Motor neuron (in vitro differentiated cells): ENCODE measurements around the gene RRP9. TPM values are rescaled to one million over a fixed set of nuclear protein-coding genes. Genes with fewer than 3 reads are reported as not detected.
"Not testable (repeated sequence)": the region's sequence is repeated elsewhere in the genome, so short reads cannot be mapped to it uniquely, and the experiment has no call there.

Experiments
- ATAC-seq, 8 experiments: fragments of 200-7000 bp; cut with Tn5 transposase; replicated peaks in 6 of 8; 2 replicates each; pipeline ENCODE4 v1.8.0; 2021; ENCODE audit warnings: mild to moderate bottlenecking in 8 of 8, moderate library complexity in 8 of 8
- H3K27ac ChIP-seq, 2 donors: fragments of 250-450 bp; sonication (Bioruptor Pico); 2 replicates each; pipeline ENCODE4 v1.9.0; 2021; ENCODE audit warnings: antibody characterized with exemption in 2 of 2, mild to moderate bottlenecking in 2 of 2, moderate library complexity in 1 of 2
- H3K4me1 ChIP-seq, 2 donors: fragments of 250-450 bp; sonication (Bioruptor Pico); replicated peaks in 1 of 2; 2 replicates each; pipeline ENCODE4 v1.6.1; 2021; ENCODE audit warnings: antibody characterized with exemption in 2 of 2, mild to moderate bottlenecking in 2 of 2, moderate library complexity in 1 of 2
- H3K4me3 ChIP-seq, 5 donors: fragments of 250-450 bp; sonication (Bioruptor Pico); 2 replicates each; pipeline ENCODE4 v1.9.0; 2021; ENCODE audit warnings: antibody characterized with exemption in 5 of 5, mild to moderate bottlenecking in 5 of 5, moderate library complexity in 4 of 5
- WGBS, 10 experiments: fragments of 450-650 bp; shearing (Covaris generic); methylation state at CpG; one replicate each; pipeline ENCODE4 v1.0.0; 2022; 5-methylcytosine and 5-hydroxymethylcytosine counted together
- in situ Hi-C, 9 experiments: fragments of 400-800 bp; cut with MboI; loops; one replicate each; pipeline ENCODE4 v1.15.0; 2021; ENCODE audit warnings: low sequenced_read_pairs in 9 of 9, low pct_unique_long_range_greater_than_20kb in 2 of 9; ENCODE audit not compliant: unreplicated experiment in 9 of 9
- total RNA-seq, 8 experiments: library from RNA; unstranded; fragments of 300-600 nt; gene quantifications; 2 replicates each; pipeline versions ENCODE4 v1.2.3 to v1.2.4, GENCODE V29; 2022

Gene RRP9
- total RNA-seq, 8 experiments from 2014 or later = 12.0 to 55.7 (median 21.9) TPM

DNA sequence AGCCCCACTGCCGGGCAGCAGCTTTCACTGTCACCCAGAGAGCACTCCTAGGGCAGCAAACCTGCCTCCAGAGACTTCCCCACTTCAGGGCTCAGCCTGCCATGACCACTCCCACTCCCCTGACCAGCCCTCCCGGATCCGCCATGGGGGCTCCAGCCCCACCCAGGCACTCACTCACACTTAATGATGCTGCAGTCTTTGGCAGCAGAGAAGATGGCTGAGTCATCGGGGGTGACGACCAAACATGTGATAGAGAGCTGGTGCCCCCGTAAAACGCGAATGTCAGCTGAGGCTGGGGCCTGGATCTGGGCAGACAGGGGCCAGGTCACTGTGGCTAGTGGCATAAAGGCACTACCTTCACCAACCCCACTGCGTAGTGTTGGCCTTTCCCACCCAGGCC lies 4.7 kb downstream of the RRP9 start:
- no peak overlapping the region for H3K4me3 ChIP-seq
- H3K27ac ChIP-seq = no peak overlapping the region
- 83 to 100% (median 97%) methylated on average over 1 to 6 of the region's 9 CpGs; no CpG with 5 or more reads in 7 of the 10 experiments for WGBS, 10 experiments
- no peak for ATAC-seq
- H3K4me1 ChIP-seq = peaks cover 7 to 8% of the 10 kb centered on the region in 2 donors
- in situ Hi-C loops = no loop called here

DNA sequence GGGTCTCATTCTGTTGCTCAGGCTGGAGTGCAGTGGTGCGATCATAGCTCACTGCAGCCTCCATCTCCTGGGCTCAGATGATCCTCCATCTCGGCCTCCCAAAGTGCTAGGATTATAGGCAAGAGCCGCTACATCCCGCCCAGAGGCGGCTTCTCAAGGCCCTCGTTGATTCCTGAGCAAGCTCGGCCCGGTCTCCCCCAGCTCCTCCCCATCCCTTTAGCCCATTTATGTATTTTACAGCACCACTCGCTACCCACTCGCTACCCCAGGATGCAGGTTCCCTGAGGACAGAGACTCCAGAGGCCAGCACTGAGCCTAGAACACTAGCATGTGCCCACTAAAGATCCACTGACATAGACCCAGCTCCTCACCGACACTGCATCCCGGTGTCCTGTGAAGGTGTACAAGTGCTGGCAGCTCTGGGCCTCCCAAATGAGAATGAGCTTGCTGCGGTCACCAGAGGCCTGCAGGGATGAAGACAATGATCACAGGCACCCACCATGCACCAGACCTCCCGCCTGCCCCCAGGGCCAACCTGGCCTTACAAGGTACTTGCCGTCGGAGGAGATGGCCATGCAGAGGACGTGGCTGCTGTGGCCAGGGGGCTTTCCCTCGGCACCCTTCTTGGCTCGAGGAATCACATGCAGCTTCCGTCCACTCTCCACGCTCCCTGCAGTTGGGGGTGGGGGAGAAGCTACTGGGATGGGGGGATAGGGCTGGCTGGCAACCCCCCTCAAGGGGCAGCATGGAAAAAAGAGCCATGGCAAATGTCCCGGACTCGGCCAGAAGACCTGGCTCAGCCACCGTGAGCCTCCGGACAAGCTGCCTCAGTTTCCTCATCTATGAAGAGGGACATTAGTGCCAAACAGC lies 5.6 kb downstream of the RRP9 start:
- Histone ChIP-seq H3K27ac (no peak overlapping the region), H3K4me1 (peaks cover 7 to 8% of the 10 kb centered on the region in 2 donors), H3K4me3 (no peak overlapping the region)
- in situ Hi-C loops = no loop called here
- WGBS, 10 experiments = 79 to 100% (median 95%) methylated on average over 1 to 16 of the region's 25 CpGs; no CpG with 5 or more reads in 2 of the 10 experiments
- ATAC-seq = no peak

DNA sequence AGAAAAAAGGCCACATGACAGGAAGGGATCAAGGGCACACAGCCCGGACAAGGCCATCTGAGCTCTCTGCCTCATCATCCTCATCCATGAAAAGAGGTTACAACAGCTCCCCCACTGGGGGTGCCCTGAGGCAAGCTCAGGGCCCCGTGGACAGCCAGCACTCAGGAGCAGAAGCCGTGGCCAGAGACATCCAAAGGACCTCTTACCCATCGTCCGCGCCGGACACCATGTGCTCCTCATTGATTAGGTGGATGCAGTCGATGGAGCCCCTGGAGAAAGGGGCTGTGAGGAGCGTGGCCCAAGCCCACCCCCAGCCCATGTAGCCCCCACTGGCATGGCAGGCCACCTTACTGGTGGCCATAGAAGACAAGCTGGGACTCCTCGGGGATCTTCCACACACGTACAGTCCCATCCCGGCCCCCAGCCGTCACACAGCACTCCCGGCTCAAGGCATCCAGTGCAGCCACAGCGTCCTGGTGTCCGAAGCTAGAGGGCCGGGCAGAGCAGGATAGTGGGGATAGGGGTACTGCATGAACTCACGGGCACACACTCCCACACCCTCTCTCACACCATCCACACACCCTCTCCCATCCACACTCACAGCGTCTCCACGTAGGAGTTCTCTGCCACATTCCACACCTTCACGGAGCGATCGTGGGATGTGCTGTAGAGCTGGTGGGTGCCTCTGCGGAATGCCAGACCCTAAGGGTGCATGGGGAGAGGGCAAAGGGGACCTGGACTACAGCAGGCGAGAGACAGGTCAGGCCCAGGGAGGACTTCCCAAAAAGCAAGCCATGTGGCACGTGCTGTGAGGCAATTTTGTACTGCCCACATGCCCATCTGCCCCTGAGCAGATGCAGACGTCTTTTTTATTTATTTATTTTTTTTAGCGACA lies 6.5 kb downstream of the RRP9 start:
- in situ Hi-C loops = no loop called here
- H3K27ac ChIP-seq = no peak overlapping the region
- peaks cover 0 to under 1% of the 10 kb centered on the region in 2 donors for H3K4me1 ChIP-seq
- WGBS, 10 experiments = 64 to 100% (median 98%) methylated on average over 2 to 5 of the region's 28 CpGs; no CpG with 5 or more reads in 6 of the 10 experiments
- ATAC-seq = peak in 2 of 8 experiments; percentile 7 to 22
- no peak overlapping the region for H3K4me3 ChIP-seq

DNA sequence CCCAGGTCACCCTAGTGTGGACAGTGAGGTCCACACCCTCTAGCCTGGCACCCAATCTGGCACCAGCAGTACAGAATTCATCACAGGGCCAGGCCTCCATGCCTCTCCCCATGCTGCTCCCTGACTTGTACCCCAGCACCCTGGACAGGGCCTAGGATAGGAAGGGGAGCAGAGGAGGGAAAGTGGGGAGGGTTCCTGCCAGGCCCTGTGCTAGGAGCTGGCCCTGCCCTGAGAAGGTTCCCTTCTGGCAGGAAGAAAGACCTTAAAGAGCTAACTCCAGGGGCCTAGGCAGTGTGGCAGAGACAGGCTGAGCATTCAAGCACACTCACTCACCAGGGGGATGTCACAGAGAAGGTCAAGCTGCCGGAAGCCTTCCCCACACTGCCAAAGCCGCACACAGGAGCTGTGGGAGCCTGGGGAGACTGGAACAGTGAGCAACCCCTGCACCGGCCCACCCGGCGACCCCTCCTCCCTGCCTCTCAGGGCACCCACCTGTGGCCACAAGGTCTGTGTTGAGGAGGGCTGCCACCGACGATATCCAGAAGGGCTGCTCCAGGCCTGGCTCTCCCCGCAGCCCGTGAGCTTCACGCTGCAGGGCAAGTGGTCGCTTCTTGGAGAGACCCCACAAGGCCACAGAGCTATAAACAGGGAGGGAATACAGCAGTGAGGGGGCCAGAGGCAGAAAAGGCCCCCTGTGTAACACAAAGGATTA lies 7.4 kb downstream of the RRP9 start:
- in situ Hi-C loops = no loop called here
- peak in 2 of 8 experiments; percentile 8 for ATAC-seq
- 90 to 100% (median 96%) methylated on average over 1 to 5 of the region's 11 CpGs; no CpG with 5 or more reads in 6 of the 10 experiments for WGBS, 10 experiments
- Histone ChIP-seq H3K27ac (no peak overlapping the region), H3K4me3 (no peak overlapping the region), H3K4me1 (no peaks in the 10 kb centered on the region)

DNA sequence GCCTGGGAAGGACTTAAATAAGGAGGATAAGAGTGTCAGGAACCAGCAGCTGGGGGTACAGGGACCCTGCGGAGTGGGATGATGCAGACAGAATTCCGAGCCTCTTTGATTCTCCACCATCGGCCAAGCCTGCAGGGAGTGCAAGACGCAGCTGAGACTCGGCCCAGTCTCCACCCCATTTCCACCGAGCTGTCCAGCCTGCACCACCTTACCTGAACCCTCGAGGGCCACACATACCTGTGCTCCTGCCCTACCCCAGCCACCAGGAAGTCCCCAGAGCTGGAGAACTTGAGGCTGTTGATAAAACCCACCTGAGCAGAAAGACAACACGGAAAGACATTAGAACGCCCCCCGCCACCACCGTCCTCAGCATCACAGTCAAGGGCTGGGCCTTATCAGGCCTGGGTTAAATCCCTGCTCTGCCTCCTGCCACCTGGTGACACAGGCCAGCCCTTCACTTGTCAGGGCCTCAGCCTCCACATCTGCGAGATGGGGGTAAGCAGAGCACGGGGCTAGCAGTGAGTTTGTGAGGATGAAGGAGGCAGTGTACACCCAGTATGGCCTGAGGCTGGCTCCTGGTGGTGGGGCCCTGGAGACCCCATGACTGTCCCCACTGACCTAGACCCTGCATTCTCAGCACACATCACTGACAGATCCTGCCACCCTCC lies 8.1 kb downstream of the RRP9 start:
- ATAC-seq = peak in 1 of 8 experiments; percentile 2
- in situ Hi-C loops = no loop called here
- H3K4me1 ChIP-seq = no peaks in the 10 kb centered on the region
- no peak overlapping the region for H3K4me3 ChIP-seq
- 100% methylated on average over 1 to 2 of the region's 13 CpGs; no CpG with 5 or more reads in 8 of the 10 experiments for WGBS, 10 experiments
- no peak overlapping the region for H3K27ac ChIP-seq

DNA sequence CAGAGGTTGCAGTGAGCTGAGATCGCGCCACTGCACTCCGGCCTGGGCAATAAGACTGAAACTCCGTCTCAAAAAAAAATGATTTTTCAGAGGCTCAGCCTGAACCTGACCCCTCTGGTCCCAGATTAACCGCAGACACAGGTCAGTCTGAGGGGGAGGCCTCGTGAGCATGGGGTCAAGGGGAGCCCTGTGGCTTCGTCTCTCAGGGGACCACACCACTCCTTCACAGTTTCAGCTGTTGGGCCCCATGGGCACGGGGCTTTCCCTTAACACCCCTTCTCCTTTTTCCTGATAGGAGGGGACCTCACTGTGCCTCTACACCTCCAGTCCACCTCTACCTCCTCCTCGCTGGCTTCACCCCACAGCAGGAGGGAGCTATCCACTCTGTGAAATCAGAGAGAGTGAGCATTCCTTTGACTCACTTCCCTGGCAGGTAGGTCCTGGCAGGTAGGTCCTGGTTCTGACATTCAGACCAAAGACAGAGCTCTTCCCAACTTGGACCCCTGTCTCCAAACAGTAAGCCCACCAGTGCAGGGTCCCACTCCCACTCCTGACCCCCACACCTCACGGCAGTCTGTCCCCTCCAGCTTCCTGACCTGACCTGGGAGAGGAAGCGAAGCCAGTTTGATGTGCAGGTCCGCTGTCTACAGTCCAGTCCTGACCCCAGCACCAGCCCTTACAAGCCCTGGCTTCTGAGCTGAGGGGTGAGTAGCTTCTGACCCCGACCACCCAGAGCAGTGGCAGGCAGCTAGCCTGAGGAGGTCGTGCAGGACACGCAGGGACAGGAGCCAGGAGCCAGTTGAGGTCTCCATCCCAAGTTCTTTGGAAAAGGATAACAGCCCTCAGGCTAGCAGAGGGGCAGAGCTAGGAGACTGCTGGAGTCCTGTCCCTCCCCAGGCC lies 9.0 kb downstream of the RRP9 start:
- 88 to 100% (median 92%) methylated on average over 2 to 6 of the region's 15 CpGs; no CpG with 5 or more reads in 7 of the 10 experiments for WGBS, 10 experiments
- no peaks in the 10 kb centered on the region for H3K4me1 ChIP-seq
- no peak overlapping the region for H3K27ac ChIP-seq
- ATAC-seq = no peak
- no peak overlapping the region for H3K4me3 ChIP-seq
- in situ Hi-C loops = no loop called here

DNA sequence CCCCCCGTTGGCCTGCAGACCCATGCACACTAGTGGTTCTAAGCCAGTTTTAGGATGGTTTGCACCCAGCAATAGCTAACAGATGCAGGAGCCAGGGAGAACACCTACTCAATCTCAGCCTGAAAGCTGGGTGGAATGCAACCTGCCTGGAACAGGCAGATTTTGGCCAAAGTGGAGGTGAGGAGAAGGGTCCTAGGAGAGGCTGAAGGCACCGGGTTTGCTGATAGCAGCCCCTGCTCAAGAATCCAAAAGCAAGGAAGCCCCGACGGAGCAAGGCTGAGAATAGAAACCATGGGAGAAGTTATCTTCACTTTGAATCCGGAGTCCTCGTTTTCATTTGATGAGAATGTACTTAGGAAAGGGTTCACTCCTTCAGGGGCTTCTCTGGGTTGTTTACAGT lies 9.9 kb downstream of the RRP9 start:
- in situ Hi-C loops = no loop called here

DNA sequence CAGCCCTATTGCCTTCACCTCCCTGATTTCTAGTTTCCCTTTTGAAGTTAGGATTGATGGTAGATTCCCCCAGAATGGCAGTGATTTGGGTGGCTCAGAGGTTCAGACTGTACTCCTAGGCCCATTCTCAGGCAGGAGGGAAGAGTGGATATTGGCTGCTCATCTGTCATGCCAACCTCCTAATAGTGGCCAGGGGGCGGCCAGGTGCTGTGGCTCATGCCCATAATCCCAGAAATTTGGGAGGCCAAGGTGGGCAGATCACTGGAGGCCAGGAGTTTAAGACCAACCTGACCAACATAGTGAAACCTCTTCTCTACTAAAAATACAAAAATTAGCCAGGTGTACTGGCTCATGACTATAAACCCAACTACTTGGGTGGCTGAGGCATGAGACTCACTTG lies 11.3 kb downstream of the RRP9 start:
- Histone ChIP-seq H3K27ac (no peak overlapping the region), H3K4me1 (no peaks in the 10 kb centered on the region), H3K4me3 (no peak overlapping the region)
- 100% methylated on average over 1 of the region's 1 CpG; no CpG with 5 or more reads in 7 of the 10 experiments for WGBS, 10 experiments
- no peak for ATAC-seq
- in situ Hi-C loops = no loop called here

More for the DNA sequence above, 9.9 kb downstream of the RRP9 start:
- ATAC-seq = no peak
- Histone ChIP-seq H3K4me1 (no peaks in the 10 kb centered on the region), H3K4me3 (no peak overlapping the region), H3K27ac (no peak overlapping the region)
- WGBS, 10 experiments = 82 to 100% (median 90%) methylated on average over 1 to 5 of the region's 6 CpGs; no CpG with 5 or more reads in 3 of the 10 experiments

DNA sequence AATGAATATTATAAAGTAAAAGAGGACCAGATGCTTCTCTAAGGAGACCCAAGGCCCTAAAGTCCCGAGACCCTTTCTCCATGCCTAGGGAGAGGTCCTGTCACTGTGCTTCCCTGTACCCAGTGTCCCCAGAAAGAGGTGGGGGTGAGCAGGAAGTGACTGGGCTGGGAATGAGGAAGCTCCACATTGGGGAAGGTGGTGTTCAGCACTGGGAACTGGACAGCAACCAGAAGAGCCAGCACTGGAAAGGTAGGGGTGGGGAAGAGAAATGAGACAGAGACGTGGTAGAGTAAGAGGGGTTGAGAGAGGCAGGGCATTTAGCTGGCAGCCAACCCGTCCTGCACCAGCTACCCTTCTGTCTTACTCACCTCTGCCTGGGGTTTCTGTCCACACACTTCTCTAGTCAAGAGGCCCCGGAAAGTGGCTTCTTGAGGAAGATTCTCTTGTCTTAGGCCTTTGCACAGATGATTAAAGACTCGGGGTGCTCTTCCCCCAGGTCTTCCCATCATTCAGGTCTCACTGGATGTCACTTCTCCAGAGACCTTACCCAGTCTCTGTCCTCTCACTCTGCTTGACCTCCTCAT lies 12.2 kb downstream of the RRP9 start:
- ATAC-seq = peak in 3 of 8 experiments; percentile 14 to 59 (median 21)
- H3K4me3 ChIP-seq = no peak overlapping the region
- 43 to 100% (median 100%) methylated on average over 1 to 4 of the region's 5 CpGs; no CpG with 5 or more reads in 1 of the 10 experiments for WGBS, 10 experiments
- no peaks in the 10 kb centered on the region for H3K4me1 ChIP-seq
- no peak overlapping the region for H3K27ac ChIP-seq
- in situ Hi-C loops = no loop called here

DNA sequence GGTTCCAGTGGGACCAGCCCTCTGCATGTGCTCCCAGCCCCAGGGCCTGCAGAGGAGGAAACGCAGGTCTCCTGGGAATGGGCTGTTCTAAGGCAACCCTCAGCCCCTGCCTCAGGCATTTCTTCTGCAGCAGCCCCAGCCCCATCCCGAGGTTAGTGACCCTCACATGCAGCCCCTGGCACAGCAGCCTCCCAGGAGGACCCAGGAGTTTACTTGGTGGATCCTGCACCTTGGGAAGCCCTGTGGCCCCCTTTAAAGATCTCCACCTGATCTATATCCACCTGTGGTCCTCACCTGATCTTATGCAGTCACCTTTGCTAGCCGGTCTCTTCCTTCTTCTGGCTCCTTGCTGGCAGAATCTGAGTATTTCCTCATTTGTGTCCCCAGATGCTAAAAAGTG lies 12.7 kb downstream of the RRP9 start:
- in situ Hi-C loops, ATAC-seq, H3K4me3 ChIP-seq, H3K4me1 ChIP-seq, H3K27ac ChIP-seq: not testable (repeated sequence)
- WGBS, 10 experiments = 70 to 100% (median 93%) methylated on average over 1 to 2 of the region's 3 CpGs; no CpG with 5 or more reads in 4 of the 10 experiments

DNA sequence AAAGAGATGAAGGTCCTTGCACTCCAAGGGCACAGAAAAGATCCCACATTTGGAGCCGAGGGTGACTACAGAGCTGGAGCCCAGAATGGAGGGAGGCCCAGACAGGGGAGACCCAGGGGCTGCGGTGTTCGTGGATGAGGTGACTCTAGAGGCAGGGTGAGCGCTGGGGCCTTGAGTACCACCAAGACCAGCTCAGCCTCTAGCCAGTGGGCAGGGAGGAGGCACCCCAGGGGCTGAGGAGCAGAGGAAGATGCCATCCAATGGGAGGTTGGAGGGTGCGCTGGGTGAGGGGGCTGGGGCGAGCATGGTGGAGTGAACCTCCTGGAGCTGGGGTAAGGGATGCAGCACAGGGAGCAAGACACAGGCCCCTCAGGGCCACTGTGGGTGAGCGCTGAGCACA lies 13.3 kb downstream of the RRP9 start:
- 61 to 92% (median 78%) methylated on average over 2 to 3 of the region's 7 CpGs; no CpG with 5 or more reads in 6 of the 10 experiments for WGBS, 10 experiments
- H3K27ac ChIP-seq = no peak overlapping the region
- H3K4me3 ChIP-seq = no peak overlapping the region
- no peak for ATAC-seq
- in situ Hi-C loops = no loop called here
- H3K4me1 ChIP-seq = no peaks in the 10 kb centered on the region
